ENCODE data around the gene CXCL3. TPM values are rescaled to one million over a fixed set of nuclear protein-coding genes. Genes with fewer than 3 reads are reported as not detected.

CXCL3 gene
- total and polyA plus RNA-seq, 5 donors: 0.50 to 2.5 (median 0.88) TPM

GRCh38 chr4:74055096-74055495 lies 16.6 kb upstream of the CXCL3 start:
- Histone ChIP-seq H3K27me3 (ENCODE audit: control insufficient read depth, insufficient read depth) (no peaks in the 10 kb centered on the region), H3K4me3 (ENCODE audit: low read length) (no peak overlapping the region), H3K27ac (ENCODE audit: low read length) (no peak overlapping the region), H3K9me3 (ENCODE audit: control insufficient read depth, low read length) (no peaks in the 10 kb centered on the region), H3K4me1 (ENCODE audit: control insufficient read depth, insufficient read depth, low read length) (no peaks in the 10 kb centered on the region)
- 78% methylated on average over 2 of the region's 2 CpGs for WGBS
- intact Hi-C loops (cut with DNase I): no loop called here
- ATAC-seq (no peak), DNase-seq (no peak)

DNA sequence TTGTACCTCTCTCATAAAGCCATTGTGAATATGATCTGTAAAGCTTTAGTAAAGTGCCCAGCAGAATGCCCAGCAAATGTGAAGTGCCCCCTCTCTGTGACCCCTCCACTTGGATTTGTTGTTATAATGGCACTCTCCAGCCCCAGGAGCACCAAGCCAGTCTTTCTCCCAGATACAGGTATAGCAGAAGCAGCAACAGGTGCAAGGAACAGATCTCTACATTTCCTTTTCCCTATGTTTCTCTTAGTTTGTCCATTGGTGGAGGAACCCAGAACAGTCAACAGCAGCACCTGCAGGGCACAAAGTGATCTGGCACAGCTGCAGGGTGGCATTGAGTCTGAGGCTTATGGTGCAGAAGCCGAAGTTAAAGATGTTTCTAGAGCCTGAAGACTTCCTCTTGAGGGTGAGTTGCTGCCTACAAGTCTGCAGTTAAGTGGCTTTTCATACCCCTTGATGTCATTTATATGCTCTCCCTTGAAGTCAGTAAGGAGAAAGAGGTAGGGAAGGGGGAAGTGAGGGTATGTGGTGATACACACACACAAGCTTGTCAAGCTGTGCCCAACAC lies 16.1 kb upstream of the CXCL3 start:
- H3K4me1 ChIP-seq (ENCODE audit: control insufficient read depth, insufficient read depth, low read length): no peaks in the 10 kb centered on the region
- H3K4me3 ChIP-seq (ENCODE audit: low read length): no peak overlapping the region
- no peak for ATAC-seq
- 80% methylated on average over 1 of the region's 1 CpG for WGBS
- no peaks in the 10 kb centered on the region for H3K9me3 ChIP-seq (ENCODE audit: control insufficient read depth, low read length)
- H3K27me3 ChIP-seq (ENCODE audit: control insufficient read depth, insufficient read depth): no peaks in the 10 kb centered on the region
- H3K27ac ChIP-seq (ENCODE audit: low read length): no peak overlapping the region
- intact Hi-C loops (cut with DNase I): no loop called here
- DNase-seq: no peak

- no peaks in the 10 kb centered on the region for H3K27me3 ChIP-seq (ENCODE audit: control insufficient read depth, insufficient read depth)
- DNase-seq (no peak), ATAC-seq (no peak)
- no peaks in the 10 kb centered on the region for H3K4me1 ChIP-seq (ENCODE audit: control insufficient read depth, insufficient read depth, low read length)
- H3K27ac ChIP-seq (ENCODE audit: low read length): no peak overlapping the region
- intact Hi-C loops (cut with DNase I): no loop called here
- H3K4me3 ChIP-seq (ENCODE audit: low read length): no peak overlapping the region
- 51% methylated on average over 1 of the region's 1 CpG for WGBS
- no peaks in the 10 kb centered on the region for H3K9me3 ChIP-seq (ENCODE audit: control insufficient read depth, low read length)
These were observed 8.7 kb upstream of the CXCL3 start for GRCh38 chr4:74047152-74047551.

DNA sequence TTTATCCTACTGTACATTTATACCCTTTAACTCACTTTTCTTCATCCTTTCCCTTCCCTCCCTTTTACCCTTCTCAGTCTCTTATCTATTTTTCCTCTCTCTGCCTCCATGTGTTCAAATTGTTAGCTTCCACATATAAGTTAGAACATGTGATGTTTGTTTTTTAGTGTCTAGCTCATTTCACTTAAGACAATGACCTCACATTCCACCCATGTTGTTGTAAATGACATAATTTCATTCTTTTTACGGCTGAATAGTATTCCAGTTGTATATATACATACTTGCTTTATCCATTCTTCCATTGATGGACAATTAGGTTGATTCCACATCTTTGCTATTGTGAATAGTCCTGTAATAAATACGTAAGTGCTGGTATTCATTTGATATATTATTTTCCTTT lies 7.3 kb upstream of the CXCL3 start:
- no peak for ATAC-seq
- whole genome bisulfite sequencing: 90% methylated on average over 2 of the region's 2 CpGs

GRCh38 chr4:74045247-74045646 lies 6.8 kb upstream of the CXCL3 start:
- no peak for DNase-seq
- Histone ChIP-seq H3K27me3 (ENCODE audit: control insufficient read depth, insufficient read depth) (no peaks in the 10 kb centered on the region), H3K4me1 (ENCODE audit: control insufficient read depth, insufficient read depth, low read length) (no peaks in the 10 kb centered on the region), H3K27ac (ENCODE audit: low read length) (no peak overlapping the region), H3K9me3 (ENCODE audit: control insufficient read depth, low read length) (no peaks in the 10 kb centered on the region), H3K4me3 (ENCODE audit: low read length) (no peak overlapping the region)
- ATAC-seq: no peak
- intact Hi-C loops (cut with DNase I): no loop called here
- WGBS: 86% methylated on average over 3 of the region's 3 CpGs

More for the DNA sequence above, 7.3 kb upstream of the CXCL3 start:
- intact Hi-C loops (cut with DNase I): no loop called here
- H3K4me3 ChIP-seq (ENCODE audit: low read length): no peak overlapping the region
- DNase-seq: no peak
- H3K27me3 ChIP-seq (ENCODE audit: control insufficient read depth, insufficient read depth): no peaks in the 10 kb centered on the region
- no peaks in the 10 kb centered on the region for H3K4me1 ChIP-seq (ENCODE audit: control insufficient read depth, insufficient read depth, low read length)
- H3K27ac ChIP-seq (ENCODE audit: low read length): no peak overlapping the region
- no peaks in the 10 kb centered on the region for H3K9me3 ChIP-seq (ENCODE audit: control insufficient read depth, low read length)

DNA sequence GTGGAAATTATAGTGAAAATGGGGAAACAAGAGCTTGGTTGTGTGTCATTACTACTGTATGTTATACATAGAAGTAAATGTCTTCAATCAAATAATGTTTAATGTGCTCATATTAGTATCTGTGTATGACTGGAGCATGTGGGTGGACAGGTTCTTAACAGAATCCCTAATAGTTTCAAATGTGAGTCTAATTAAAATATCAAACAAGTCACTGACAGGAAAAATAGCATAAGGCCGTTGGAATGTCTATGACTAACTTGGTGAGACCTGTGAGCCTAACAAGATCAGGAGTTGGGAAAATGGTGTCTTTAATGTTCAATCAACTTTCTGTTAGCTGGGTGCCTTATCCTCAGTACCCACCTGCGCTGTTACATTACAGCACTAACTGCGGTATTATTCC lies 6.2 kb upstream of the CXCL3 start:
- Histone ChIP-seq H3K4me3 (ENCODE audit: low read length) (no peak overlapping the region), H3K27me3 (ENCODE audit: control insufficient read depth, insufficient read depth) (no peaks in the 10 kb centered on the region), H3K9me3 (ENCODE audit: control insufficient read depth, low read length) (no peaks in the 10 kb centered on the region), H3K4me1 (ENCODE audit: control insufficient read depth, insufficient read depth, low read length) (no peaks in the 10 kb centered on the region), H3K27ac (ENCODE audit: low read length) (no peak overlapping the region)
- intact Hi-C loops (cut with DNase I): no loop called here
- ATAC-seq (no peak), DNase-seq (no peak)
- 86% methylated on average over 3 of the region's 3 CpGs for WGBS

- H3K9me3 ChIP-seq (ENCODE audit: control insufficient read depth, low read length): no peaks in the 10 kb centered on the region
- intact Hi-C loops (cut with DNase I): no loop called here
- 81% methylated on average over 2 of the region's 2 CpGs for WGBS
- no peaks in the 10 kb centered on the region for H3K4me1 ChIP-seq (ENCODE audit: control insufficient read depth, insufficient read depth, low read length)
- no peaks in the 10 kb centered on the region for H3K27me3 ChIP-seq (ENCODE audit: control insufficient read depth, insufficient read depth)
- ATAC-seq: no peak
- no peak for DNase-seq
- no peak overlapping the region for H3K27ac ChIP-seq (ENCODE audit: low read length)
- H3K4me3 ChIP-seq (ENCODE audit: low read length): no peak overlapping the region
These were observed 4.2 kb upstream of the CXCL3 start for GRCh38 chr4:74042681-74043080.

DNA sequence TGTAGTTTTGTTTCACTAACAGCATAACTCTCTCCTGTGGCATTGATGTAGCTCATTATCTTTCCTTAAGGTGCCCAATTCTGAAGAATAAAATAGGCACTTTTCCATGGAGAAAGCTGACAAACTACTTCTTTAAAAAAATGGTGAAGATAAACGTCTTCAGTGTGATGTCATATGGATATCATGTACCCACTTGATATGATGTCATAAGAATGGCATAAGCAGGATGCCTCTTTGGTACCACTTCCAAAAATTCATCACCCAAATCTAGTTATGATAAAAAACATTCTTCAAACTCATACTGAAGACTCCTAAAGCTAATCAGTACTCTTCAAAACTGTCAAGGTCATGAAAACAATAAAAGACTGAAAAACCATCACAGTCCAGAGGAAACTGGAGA lies 2.9 kb upstream of the CXCL3 start:
- WGBS: 25% methylated on average over 1 of the region's 1 CpG

GRCh38 chr4:74039315-74039763 lies 850 bp upstream of the CXCL3 start:
- ATAC-seq: peak in 1 of 2 donors; percentile 34
- H3K27ac ChIP-seq (ENCODE audit: low read length): no peak overlapping the region
- H3K9me3 ChIP-seq (ENCODE audit: control insufficient read depth, low read length): no peaks in the 10 kb centered on the region
- intact Hi-C loops (cut with DNase I): loop anchor here in 1 of 4 donors (5.0 kb wide), 1 partner anchor 48 kb away; no protein-coding TSS in a partner anchor
- DNase-seq: no peak
- H3K27me3 ChIP-seq (ENCODE audit: control insufficient read depth, insufficient read depth): no peaks in the 10 kb centered on the region
- WGBS: 20% methylated on average over 4 of the region's 4 CpGs
- H3K4me1 ChIP-seq (ENCODE audit: control insufficient read depth, insufficient read depth, low read length): no peaks in the 10 kb centered on the region
- peak overlapping the region; percentile 98 for H3K4me3 ChIP-seq (ENCODE audit: low read length)

More for the DNA sequence above, 2.9 kb upstream of the CXCL3 start:
- H3K27me3 ChIP-seq (ENCODE audit: control insufficient read depth, insufficient read depth): no peaks in the 10 kb centered on the region
- H3K4me3 ChIP-seq (ENCODE audit: low read length): no peak overlapping the region
- no peaks in the 10 kb centered on the region for H3K4me1 ChIP-seq (ENCODE audit: control insufficient read depth, insufficient read depth, low read length)
- intact Hi-C loops (cut with DNase I): no loop called here
- ATAC-seq: no peak
- no peak overlapping the region for H3K27ac ChIP-seq (ENCODE audit: low read length)
- no peaks in the 10 kb centered on the region for H3K9me3 ChIP-seq (ENCODE audit: control insufficient read depth, low read length)
- DNase-seq: no peak

DNA sequence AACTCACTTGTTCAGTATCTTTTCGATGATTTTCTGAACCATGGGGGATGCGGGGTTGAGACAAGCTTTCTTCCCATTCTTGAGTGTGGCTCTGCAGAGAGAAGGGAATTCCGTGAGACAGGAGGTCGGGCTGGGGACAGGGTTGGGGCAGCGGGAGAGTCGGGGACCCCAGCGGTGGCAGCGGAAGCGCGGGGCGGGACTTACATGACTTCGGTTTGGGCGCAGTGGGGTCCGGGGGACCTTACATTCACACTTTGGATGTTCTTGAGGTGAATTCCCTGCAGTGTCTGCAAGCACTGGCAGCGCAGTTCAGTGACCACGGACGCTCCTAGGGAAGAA lies 434 bp downstream of the CXCL3 start:
- WGBS: 5% methylated on average over 17 of the region's 17 CpGs
- peak in 1 of 2 donors; percentile 6 for ATAC-seq
- Histone ChIP-seq H3K27me3 (ENCODE audit: control insufficient read depth, insufficient read depth) (no peaks in the 10 kb centered on the region), H3K27ac (ENCODE audit: low read length) (peak overlapping the region; percentile 57), H3K4me1 (ENCODE audit: control insufficient read depth, insufficient read depth, low read length) (no peaks in the 10 kb centered on the region), H3K4me3 (ENCODE audit: low read length) (peak overlapping the region; percentile 98), H3K9me3 (ENCODE audit: control insufficient read depth, low read length) (no peaks in the 10 kb centered on the region)
- DNase-seq: peak; percentile 11 to 57 (median 36)
- intact Hi-C loops (cut with DNase I): loop anchor here in 1 of 4 donors (5.0 kb wide), 1 partner anchor 49 kb away; no protein-coding TSS in a partner anchor

DNA sequence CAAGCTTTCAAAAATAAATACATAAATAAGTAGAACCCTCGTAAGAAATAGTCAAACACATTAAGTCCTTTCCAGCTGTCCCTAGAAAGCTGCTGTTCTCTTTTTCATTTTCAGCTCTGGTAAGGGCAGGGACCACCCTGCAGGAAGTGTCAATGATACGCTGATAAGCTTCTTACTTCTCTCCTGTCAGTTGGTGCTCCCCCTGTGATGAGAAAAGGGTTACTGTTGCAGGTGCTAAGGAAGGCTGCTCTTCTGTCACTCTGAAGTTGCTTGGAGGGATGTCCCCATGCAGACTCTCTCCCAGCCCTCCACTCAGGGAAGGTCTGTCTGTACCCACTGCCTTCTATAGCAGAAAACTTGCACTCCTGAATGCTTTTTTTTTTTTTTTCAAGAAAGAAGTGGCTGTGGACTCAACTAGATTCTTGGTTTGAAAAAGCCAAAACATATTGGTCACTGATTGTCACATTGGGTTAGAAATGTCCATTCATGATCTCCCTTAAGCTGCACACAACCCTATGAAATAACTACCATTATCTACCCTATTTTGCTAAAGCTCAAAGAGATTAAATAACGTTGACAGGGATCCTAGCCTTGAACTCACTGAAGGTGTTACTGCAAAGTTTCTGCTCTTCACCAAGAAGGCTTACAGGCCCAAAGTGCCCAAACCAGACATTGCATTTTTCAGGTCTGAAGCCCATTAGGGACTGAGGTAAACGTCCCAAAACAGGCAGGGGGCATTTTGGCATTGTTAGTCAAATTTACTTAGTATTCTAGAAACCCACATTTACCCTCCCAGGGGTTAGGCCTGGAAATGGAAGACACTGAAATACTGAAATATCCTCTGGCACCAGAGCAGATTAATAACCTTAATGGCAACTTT lies 1.2 kb downstream of the CXCL3 start:
- Histone ChIP-seq H3K27me3 (ENCODE audit: control insufficient read depth, insufficient read depth) (no peaks in the 10 kb centered on the region), H3K9me3 (ENCODE audit: control insufficient read depth, low read length) (no peaks in the 10 kb centered on the region), H3K27ac (ENCODE audit: low read length) (no peak overlapping the region), H3K4me3 (ENCODE audit: low read length) (peak overlapping the region; percentile 98), H3K4me1 (ENCODE audit: control insufficient read depth, insufficient read depth, low read length) (no peaks in the 10 kb centered on the region)
- DNase-seq (no peak), ATAC-seq (no peak)
- intact Hi-C loops (cut with DNase I): loop anchor here in 1 of 4 donors (5.0 kb wide), 1 partner anchor 50 kb away; no protein-coding TSS in a partner anchor
- 48% methylated on average over 4 of the region's 4 CpGs for WGBS

Measured in right cardiac atrium (tissue), 5 donors.